Skeletal muscle cell (primary cell): Measurements from ENCODE around the gene DLAT.

Source experiments
- DNase-seq: peaks from one replicate; pipeline ENCODE4 v3.0.0-alpha.2; 2010; ENCODE audit warnings: low read depth
- H3K4me3 ChIP-seq: 2 replicates; pipeline ENCODE4 v1.5.1; 2011; ENCODE audit warnings: low read depth, mild to moderate bottlenecking, control low read depth, low read length, moderate library complexity

Gene DLAT

GRCh38 chr11:112097734-112098528, 72.7 kb downstream of the DLAT start:
- no peak overlapping the region for H3K4me3 ChIP-seq
- no peak for DNase-seq

DNA sequence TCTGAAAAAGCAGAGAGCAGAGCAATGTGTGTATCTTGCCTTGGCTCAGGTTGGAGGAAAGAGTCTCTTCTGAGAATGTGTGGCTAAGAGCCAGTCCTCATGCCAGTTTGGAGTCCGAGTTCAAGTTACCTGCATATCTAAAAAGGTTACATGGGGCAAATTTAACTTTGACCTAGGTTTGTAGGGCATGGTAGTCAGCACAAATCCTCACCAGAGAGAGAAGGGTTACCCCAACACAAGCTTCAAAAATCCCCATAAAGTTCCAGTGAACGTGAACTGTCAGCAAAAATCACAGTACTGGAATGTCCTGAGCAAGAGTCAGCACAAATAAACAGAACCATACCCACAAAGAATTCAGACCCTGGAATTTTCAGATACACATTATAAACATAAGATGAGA, 75.3 kb downstream of the DLAT start:
- H3K4me3 ChIP-seq: no peak overlapping the region

DNA sequence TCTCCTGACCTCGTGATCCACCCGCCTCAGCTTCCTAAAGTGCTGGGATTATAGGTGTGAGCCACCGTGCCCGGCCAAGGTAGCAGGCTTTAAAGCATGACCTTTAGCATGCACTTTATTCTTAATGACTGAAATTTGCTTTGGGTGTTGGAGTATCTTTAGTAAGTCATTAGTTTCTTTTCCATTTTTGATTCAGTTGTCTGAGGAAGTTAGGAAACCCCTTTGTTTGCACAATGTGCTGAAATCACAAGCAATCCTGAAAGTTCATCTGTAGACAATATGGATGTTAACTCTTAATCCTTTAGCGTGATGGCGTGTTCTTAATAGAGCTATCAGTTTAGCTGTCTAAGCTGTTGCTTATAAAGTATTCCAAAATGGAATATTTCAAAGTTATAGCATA, 78.2 kb downstream of the DLAT start:
- no peak overlapping the region for H3K4me3 ChIP-seq
- no peak for DNase-seq

More for the DNA sequence above, 75.3 kb downstream of the DLAT start:
- no peak for DNase-seq

DNA sequence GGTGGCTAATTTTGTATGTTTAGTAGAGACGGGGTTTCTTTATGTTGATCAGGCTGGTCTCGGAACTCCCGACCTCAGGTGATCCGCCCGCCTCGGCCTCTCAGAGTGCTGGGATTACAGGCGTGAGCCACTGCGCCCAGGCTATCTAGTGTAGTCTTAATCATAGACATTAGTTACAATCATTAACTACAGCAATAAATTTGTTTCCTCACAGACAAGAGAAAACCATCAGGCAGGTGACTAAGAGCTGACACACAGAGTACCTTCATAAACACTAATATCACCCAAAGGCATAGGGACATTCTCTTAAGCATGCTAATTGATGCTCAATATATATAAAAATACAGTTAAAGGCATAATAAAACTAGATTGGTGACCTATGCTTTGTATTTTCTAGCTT, 80.9 kb downstream of the DLAT start:
- H3K4me3 ChIP-seq: no peak overlapping the region
- no peak for DNase-seq
